ENCODE data around the gene PTBP2.

Gene PTBP2

DNA sequence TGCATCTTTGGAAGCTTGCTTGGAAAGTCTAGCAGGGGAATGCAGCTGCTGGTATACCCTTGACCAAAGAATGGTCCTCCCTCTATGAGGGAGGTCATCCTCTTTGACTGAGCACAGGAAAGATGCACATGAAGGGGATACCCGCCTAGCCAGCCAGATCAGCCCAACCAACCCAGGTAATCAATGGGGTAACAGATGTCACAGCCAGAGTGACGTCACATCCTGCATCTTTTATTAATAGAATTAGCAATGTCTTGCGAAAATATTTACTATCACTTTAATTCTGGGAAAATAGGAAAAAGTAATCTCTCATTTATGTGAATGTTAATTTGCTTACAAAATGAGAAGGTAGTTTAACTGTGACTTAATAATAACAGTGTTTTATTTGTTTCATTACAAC is 25.6 kb upstream of the PTBP2 start:
- DNase-seq (ENCODE audit: low spot score) = no peak
- in situ Hi-C loops (cut with MboI; ENCODE audit: low sequenced_read_pairs, unreplicated experiment) = no loop called here
- TF ChIP-seq, protein P1, sequence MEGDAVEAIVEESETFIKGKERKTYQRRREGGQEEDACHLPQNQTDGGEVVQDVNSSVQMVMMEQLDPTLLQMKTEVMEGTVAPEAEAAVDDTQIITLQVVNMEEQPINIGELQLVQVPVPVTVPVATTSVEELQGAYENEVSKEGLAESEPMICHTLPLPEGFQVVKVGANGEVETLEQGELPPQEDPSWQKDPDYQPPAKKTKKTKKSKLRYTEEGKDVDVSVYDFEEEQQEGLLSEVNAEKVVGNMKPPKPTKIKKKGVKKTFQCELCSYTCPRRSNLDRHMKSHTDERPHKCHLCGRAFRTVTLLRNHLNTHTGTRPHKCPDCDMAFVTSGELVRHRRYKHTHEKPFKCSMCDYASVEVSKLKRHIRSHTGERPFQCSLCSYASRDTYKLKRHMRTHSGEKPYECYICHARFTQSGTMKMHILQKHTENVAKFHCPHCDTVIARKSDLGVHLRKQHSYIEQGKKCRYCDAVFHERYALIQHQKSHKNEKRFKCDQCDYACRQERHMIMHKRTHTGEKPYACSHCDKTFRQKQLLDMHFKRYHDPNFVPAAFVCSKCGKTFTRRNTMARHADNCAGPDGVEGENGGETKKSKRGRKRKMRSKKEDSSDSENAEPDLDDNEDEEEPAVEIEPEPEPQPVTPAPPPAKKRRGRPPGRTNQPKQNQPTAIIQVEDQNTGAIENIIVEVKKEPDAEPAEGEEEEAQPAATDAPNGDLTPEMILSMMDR (IDR thresholded peaks at IDR 0.05; ENCODE audit: borderline replicate concordance, control extremely low read depth, extremely low read depth, insufficient read depth, missing control alignments) = no peak

DNA sequence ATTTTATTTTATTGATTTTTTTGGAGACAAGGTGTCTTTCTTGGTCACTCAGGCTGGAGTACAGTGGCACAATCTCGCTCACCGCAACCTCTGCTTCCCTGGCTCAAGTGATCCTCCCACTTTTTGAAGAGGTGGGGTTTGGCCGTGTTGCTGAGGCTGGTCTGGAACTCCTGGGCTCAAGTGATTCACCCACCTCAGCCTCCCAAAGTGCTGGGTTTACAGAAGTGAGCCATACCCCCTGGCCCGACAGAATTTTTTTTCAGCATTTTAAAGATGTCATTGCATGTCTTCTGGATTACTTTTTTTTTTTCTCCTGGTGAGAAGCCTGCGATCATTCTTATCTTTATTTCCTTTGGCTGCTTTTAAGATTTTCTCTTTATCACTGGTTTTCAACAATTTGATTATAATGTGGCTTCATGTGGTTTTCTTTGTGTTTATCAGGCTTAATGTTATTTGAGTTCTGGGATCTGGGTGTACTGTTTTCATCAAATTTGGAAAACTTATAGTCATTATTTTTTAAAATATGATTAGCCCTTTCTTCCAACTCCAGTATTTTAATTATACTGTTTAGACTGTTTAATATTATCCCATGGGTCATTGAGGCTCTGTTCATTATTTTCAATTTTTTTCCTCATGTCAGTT is 23.1 kb upstream of the PTBP2 start:
- DNase-seq (ENCODE audit: low spot score) = no peak
- in situ Hi-C loops (cut with MboI; ENCODE audit: low sequenced_read_pairs, unreplicated experiment) = no loop called here
- TF ChIP-seq, protein P1 (IDR thresholded peaks at IDR 0.05; ENCODE audit: borderline replicate concordance, control extremely low read depth, extremely low read depth, insufficient read depth, missing control alignments) = no peak

DNA sequence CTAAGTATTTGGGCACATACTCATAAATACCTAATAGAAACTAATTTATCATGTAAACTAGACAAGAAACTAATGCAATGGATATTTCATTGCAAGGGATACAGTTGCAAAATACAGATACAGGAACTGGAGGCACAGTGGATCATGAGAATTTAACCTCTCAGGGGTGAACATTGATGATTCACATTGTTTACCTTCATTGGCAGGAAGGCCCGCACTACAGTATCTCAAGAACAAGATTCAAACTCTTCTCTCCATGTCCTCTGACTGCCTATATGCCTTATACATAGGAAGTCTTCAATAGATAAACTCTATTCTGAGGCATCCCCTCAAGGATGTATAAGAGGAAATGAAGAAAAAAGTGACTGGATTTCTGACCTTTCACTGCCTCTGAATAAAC is 18.4 kb upstream of the PTBP2 start:
- in situ Hi-C loops (cut with MboI; ENCODE audit: low sequenced_read_pairs, unreplicated experiment) = no loop called here
- no peak for DNase-seq (ENCODE audit: low spot score)
- TF ChIP-seq, protein P1 (IDR thresholded peaks at IDR 0.05; ENCODE audit: borderline replicate concordance, control extremely low read depth, extremely low read depth, insufficient read depth, missing control alignments) = no peak

DNA sequence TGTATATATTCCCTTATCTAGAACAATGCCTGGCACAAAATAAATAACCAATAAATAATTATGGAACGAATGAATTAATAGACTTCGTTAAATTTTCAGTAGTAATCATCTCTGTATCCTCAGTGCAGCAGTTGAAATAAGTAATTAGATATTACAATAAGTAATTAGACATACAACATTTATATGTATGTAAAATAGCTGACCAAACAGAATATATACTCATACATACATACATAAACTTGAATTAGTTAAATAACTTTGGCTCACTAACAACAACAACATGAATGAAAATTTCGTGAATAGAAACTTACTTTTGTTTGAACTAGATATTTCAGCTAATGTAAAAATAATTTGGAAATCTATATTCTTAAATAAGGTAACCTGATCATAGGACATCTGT is 14.6 kb upstream of the PTBP2 start:
- TF ChIP-seq, protein P1 (IDR thresholded peaks at IDR 0.05; ENCODE audit: borderline replicate concordance, control extremely low read depth, extremely low read depth, insufficient read depth, missing control alignments) = no peak
- in situ Hi-C loops (cut with MboI; ENCODE audit: low sequenced_read_pairs, unreplicated experiment) = no loop called here
- DNase-seq (ENCODE audit: low spot score) = no peak

DNA sequence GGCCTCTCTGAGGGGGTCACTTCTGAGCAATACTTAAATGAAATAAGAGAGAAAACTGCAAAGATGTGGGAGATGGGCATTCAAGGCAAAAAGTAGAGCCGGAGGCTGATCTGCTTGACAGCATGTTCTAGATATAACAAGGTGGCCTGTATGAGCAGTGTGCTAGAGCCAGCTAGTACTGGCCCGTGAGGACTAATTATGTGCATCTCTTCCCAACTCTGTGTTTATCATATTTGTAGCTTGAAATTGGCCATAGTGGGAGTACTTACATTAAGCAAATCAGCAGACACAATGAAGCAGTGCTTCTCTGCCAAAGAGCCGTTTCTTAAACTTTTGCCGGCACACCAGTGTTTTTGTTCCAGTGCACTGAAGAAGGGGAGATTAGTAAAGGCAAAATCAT is 13.1 kb upstream of the PTBP2 start:
- DNase-seq (ENCODE audit: low spot score) = no peak
- in situ Hi-C loops (cut with MboI; ENCODE audit: low sequenced_read_pairs, unreplicated experiment) = no loop called here
- TF ChIP-seq, protein P1 (IDR thresholded peaks at IDR 0.05; ENCODE audit: borderline replicate concordance, control extremely low read depth, extremely low read depth, insufficient read depth, missing control alignments) = no peak

DNA sequence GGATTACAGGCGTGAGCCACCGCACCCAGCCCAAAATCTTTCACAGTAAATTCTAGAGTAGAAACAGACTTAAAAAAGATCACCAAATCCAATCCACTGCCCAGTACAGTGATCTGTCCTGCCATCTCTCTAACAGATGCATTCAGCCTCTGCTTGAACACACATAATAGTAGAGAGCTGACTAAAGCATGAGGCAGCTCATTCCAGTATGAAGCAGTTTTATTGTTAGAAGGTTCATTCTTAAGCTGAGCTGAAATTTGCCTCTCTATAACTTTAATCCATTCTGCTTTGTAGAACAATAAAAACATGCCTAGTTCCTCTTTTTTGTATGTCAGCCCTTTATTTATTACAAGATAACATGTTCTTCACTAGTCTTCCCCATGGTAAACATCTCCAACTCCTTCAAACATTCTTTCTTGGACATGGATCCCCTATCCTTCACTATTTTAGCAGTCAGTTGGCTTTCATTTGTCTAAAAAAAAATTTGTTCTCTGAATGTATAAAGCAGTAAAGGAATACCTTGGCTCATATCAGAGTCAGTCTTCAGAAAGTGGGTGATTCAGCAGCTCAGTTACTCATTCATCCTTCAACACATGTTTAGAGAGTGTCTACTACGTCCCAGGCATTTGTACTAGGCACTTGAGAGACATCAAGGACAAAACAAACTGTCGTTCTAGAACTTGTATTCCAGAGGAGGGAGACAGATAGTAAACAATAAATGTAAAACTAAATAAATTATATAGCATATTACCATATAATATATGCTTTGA is 10.7 kb upstream of the PTBP2 start:
- in situ Hi-C loops (cut with MboI; ENCODE audit: low sequenced_read_pairs, unreplicated experiment) = no loop called here
- TF ChIP-seq, protein P1 (IDR thresholded peaks at IDR 0.05; ENCODE audit: borderline replicate concordance, control extremely low read depth, extremely low read depth, insufficient read depth, missing control alignments) = no peak
- DNase-seq (ENCODE audit: low spot score) = no peak
